Spinal cord (tissue), 10 donors: ENCODE measurements around the gene GALNT12. TPM values are rescaled to one million over a fixed set of nuclear protein-coding genes. Genes with fewer than 3 reads are reported as not detected.

Experiments
- DNase-seq, 6 donors: peaks; one replicate each; pipeline versions ENCODE4 v3.0.0 to v3.0.0-alpha.2; 2013 to 2015; ENCODE audit warnings: low spot score in 6 of 6, low read depth in 4 of 6
- H3K27ac ChIP-seq: one replicate; pipeline ENCODE4 v1.5.1; 2013; ENCODE audit warnings: low read depth, low read length, control low read depth
- H3K27me3 ChIP-seq: one replicate; pipeline ENCODE4 v1.6.1; 2013; ENCODE audit warnings: low read length; ENCODE audit not compliant: control insufficient read depth, insufficient read depth
- H3K36me3 ChIP-seq: one replicate; pipeline ENCODE4 v1.6.1; 2013; ENCODE audit warnings: low read length; ENCODE audit not compliant: control insufficient read depth, insufficient read depth
- H3K4me1 ChIP-seq: one replicate; pipeline ENCODE4 v1.6.1; 2013; ENCODE audit warnings: low read length; ENCODE audit not compliant: control insufficient read depth, insufficient read depth
- H3K4me3 ChIP-seq: one replicate; pipeline ENCODE4 v1.5.1; 2013; ENCODE audit warnings: low read depth, low read length, control low read depth
- H3K9me3 ChIP-seq: one replicate; pipeline ENCODE4 v1.6.1; 2013; ENCODE audit warnings: low read length; ENCODE audit not compliant: control insufficient read depth, insufficient read depth
- WGBS: methylation state at CpG from one replicate; pipeline ENCODE4 v1.1.5; 2013; ENCODE audit warnings: missing lambda C conversion rate; ENCODE audit not compliant: insufficient coverage; 5-methylcytosine and 5-hydroxymethylcytosine counted together
- polyA plus RNA-seq, 2 donors: library from polyadenylated mRNA; unstranded; fragments of 120-200 nt; gene quantifications; one replicate each; pipeline ENCODE4 v1.2.1, GENCODE V29; 2013; ENCODE audit not compliant: insufficient read length in 2 of 2
- total RNA-seq, 2 donors: library from RNA; depleted of rRNA in 1 of 2; stranded (reverse); fragments of 120-200 nt in 1 of 2; fragments of >200 nt in 1 of 2; gene quantifications; one replicate each; pipeline versions ENCODE4 v1.2.3 to v1.2.4, GENCODE V29; 2013 to 2014
- donor health status: healthy.

GALNT12 gene
- total and polyA plus RNA-seq, 4 donors: 2.6 to 7.6 (median 5.6) TPM

DNA sequence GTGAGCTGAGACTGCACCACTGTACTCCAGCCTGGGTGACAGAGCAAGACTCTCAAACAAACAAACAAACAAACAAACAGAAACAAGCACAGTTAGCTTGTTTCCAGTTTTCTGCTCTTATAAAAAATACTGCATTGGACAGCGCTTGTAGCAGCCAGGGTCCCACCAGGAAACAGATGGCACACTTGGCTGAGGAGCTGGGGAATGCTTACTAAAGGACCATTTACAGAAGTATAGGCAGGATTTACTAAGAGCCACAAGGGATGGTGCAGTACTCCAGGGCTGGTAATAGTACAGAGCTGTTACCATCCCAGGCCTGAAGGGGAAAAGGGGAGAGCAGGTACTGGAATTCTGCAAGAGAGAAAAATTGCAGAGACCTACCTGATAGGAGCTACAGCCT is 5.9 kb upstream of the GALNT12 start:
- no peak overlapping the region for H3K27ac ChIP-seq
- 63% methylated on average over 1 of the region's 1 CpG for WGBS
- H3K4me3 ChIP-seq: no peak overlapping the region
- DNase-seq: peak in 2 of 6 donors; percentile 27 to 53
- H3K36me3 ChIP-seq: no peaks in the 10 kb centered on the region
- no peaks in the 10 kb centered on the region for H3K9me3 ChIP-seq
- H3K27me3 ChIP-seq: no peaks in the 10 kb centered on the region
- peaks cover 6% of the 10 kb centered on the region for H3K4me1 ChIP-seq

DNA sequence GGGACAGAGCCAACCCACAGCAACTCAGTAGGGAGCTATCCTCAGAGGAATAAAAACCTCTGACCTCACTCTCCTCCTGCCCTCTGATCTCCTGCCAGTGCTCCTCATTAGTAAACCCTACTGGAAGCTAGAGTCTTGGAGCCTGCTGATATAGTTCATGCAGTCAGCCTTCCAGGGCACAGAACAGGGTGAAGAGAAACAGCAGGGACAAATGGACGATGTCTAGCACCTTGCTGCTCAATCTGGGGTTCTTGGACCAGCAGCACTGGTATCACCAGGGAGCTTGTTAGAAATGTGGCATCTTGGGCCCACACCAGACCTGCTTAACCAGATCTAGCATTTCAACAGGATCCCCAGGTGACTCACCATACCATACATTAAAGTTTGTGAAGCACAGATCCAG is 5.5 kb upstream of the GALNT12 start:
- H3K4me1 ChIP-seq: peaks cover 1% of the 10 kb centered on the region
- H3K4me3 ChIP-seq: no peak overlapping the region
- H3K9me3 ChIP-seq: no peaks in the 10 kb centered on the region
- no peak for DNase-seq
- WGBS: 80% methylated on average over 1 of the region's 1 CpG
- H3K27ac ChIP-seq: no peak overlapping the region
- no peaks in the 10 kb centered on the region for H3K27me3 ChIP-seq
- no peaks in the 10 kb centered on the region for H3K36me3 ChIP-seq

DNA sequence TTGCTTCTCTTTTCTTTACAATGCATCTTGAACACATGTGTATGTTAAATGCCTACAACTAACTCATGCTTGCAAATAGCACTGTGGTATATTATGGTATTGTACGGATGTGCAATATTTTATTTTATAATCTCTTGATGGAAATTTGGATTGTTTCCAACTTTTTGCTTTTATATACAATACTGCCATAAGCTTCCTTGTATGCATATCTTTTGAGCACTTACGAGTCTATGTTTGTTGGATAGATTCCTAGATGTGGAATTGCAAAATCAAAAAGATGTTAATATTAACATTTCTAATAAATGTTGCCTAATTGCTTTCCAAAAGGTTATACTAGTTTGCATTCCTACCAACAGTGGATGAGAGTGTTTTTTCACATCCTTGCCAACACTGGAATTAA is 3.4 kb upstream of the GALNT12 start:
- DNase-seq: no peak
- Histone ChIP-seq H3K9me3 (no peaks in the 10 kb centered on the region), H3K4me1 (peaks cover 13% of the 10 kb centered on the region), H3K27ac (no peak overlapping the region), H3K36me3 (no peaks in the 10 kb centered on the region), H3K4me3 (no peak overlapping the region), H3K27me3 (peaks cover 4% of the 10 kb centered on the region)
- WGBS: no CpG with 5 or more reads among the region's 2 CpGs

DNA sequence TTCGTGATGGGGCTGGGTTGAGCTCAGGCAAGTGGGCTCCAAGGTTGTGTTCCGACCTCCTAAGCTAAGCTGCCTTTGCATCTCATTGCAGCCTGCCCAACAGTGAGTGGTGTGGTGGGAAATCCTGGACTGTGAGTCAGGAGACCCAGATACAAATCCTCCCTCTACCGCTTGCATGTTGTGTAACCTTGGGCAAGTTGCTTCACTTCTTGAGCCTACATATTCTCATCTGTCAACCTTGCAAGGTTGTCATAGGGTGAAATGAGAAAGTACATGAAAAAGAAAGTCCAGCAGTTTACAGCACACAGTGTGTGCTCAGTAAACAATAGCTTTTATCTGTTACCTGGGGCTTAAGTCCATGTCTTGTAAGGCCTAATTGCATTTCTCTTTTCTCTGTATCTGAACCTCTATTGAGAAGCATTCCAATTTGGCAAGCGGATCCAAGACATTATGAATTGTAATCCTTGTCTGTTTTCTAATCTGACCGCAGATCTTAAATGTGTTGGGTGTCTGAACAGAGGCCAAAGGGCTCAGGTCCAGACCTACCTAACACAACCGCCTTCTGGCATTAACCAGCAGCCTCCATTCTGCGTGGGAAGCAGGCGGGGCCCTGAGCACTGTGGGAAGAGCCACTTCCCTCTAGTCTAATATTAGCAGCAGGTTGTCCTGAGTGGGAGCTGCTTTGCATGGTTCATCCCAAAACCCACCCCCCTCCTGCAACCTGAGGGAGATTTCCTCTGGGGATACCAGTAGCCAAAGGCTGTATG is 1.8 kb upstream of the GALNT12 start:
- Histone ChIP-seq H3K27me3 (peaks cover 4% of the 10 kb centered on the region), H3K27ac (no peak overlapping the region), H3K9me3 (no peaks in the 10 kb centered on the region), H3K36me3 (no peaks in the 10 kb centered on the region), H3K4me3 (no peak overlapping the region), H3K4me1 (peaks cover 15% of the 10 kb centered on the region)
- 100% methylated on average over 1 of the region's 8 CpGs for WGBS
- no peak for DNase-seq

DNA sequence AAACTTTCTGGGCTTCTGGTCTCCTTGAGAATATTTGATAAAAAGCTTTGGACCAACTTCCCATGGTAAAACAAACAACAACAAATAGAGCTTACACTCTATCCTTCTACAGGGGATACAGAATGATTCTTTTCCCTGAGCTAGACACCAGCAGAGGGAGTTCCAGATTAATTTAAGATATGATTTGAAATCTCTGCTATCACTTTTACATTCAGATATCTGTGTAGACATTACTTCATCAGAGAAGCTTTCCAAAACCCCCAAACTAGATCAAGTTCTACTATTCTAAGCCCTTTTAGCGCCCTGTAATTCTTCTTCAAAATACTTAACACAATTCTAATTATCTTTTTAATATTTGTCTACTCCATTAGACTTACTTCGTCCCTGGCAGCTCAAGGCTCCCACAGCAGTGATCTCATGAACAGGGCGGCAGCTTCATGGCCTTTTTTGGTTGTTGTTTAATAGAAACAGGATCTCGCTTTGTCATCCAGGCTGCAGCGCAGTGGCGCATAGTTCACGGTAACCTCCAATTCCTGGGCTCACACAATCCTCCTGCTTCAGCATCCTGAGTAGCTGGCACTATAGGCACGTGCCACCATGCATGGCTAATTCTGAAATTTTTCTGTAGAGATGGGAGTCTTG is 955 bp upstream of the GALNT12 start:
- Histone ChIP-seq H3K4me3 (no peak overlapping the region), H3K27ac (no peak overlapping the region), H3K9me3 (no peaks in the 10 kb centered on the region), H3K36me3 (no peaks in the 10 kb centered on the region), H3K4me1 (peaks cover 15% of the 10 kb centered on the region), H3K27me3 (peaks cover 4% of the 10 kb centered on the region)
- WGBS: 78% methylated on average over 5 of the region's 8 CpGs
- DNase-seq: peak in 2 of 6 donors; percentile 59 to 73

DNA sequence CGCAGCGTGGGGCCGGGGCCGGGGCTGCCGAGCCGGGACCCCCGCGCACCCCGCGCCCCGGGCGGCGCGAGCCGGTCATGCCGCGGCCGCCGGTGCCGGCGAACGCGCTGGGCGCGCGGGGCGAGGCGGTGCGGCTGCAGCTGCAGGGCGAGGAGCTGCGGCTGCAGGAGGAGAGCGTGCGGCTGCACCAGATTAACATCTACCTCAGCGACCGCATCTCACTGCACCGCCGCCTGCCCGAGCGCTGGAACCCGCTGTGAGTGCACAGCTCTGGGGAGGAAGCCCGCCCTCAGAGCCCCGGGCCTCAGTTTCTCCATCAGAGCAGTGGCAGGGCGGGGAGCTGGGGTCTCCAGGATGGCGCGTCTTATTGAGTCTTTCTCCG is 335 bp downstream of the GALNT12 start:
- Histone ChIP-seq H3K4me3 (peak overlapping the region; percentile 43), H3K36me3 (no peaks in the 10 kb centered on the region), H3K27ac (no peak overlapping the region), H3K27me3 (peaks cover 4% of the 10 kb centered on the region), H3K4me1 (peaks cover 15% of the 10 kb centered on the region), H3K9me3 (no peaks in the 10 kb centered on the region)
- WGBS: 0% methylated on average over 46 of the region's 46 CpGs
- peak in 2 of 6 donors; percentile 49 to 65 for DNase-seq

DNA sequence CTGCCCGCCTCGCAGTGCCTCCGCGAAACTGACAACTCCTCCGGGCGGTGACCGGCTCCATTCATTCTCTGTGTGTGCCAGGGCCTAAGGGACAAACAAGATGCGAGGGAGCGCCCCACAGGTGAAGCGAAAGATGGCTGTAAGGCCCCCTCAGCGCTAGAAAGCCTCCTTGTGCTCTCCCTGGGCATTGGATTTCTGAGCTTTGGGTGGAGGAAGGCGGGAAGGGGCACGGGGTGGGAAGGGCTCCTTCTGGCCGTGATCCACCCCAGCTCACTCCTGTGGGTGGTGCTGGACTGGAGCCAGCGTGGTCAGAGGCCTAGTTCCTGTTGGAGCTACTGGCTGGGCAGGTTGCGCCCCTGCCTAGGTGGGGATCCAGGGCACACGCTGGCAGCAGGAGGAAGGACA is 943 bp downstream of the GALNT12 start:
- WGBS: 35% methylated on average over 17 of the region's 17 CpGs
- Histone ChIP-seq H3K4me3 (peak overlapping the region; percentile 43), H3K36me3 (no peaks in the 10 kb centered on the region), H3K27ac (no peak overlapping the region), H3K4me1 (peaks cover 15% of the 10 kb centered on the region), H3K9me3 (no peaks in the 10 kb centered on the region), H3K27me3 (peaks cover 4% of the 10 kb centered on the region)
- DNase-seq: peak in 1 of 6 donors; percentile 11

DNA sequence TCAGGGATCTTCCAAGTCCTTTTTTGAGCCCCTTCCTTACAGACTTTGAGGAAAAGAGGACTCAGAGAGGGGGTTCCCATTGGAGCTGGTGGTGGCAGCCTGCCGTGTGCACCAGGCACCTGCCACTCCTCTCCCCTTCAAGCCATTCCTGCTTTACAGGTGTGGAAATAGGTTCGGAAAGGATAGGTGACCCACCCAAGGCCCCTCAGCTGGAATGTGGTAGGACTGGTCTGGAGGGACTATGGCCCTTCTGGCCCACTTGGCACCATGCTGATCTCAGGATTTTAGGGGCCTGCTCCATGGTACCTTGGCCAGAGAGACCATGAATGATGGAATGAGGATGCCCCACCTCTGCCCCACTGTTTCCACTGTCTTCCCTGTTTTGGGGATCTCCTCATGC is 1.4 kb downstream of the GALNT12 start:
- Histone ChIP-seq H3K27me3 (peaks cover 4% of the 10 kb centered on the region), H3K9me3 (no peaks in the 10 kb centered on the region), H3K4me1 (peaks cover 15% of the 10 kb centered on the region), H3K36me3 (no peaks in the 10 kb centered on the region), H3K27ac (no peak overlapping the region), H3K4me3 (no peak overlapping the region)
- no CpG with 5 or more reads among the region's 2 CpGs for WGBS
- no peak for DNase-seq

DNA sequence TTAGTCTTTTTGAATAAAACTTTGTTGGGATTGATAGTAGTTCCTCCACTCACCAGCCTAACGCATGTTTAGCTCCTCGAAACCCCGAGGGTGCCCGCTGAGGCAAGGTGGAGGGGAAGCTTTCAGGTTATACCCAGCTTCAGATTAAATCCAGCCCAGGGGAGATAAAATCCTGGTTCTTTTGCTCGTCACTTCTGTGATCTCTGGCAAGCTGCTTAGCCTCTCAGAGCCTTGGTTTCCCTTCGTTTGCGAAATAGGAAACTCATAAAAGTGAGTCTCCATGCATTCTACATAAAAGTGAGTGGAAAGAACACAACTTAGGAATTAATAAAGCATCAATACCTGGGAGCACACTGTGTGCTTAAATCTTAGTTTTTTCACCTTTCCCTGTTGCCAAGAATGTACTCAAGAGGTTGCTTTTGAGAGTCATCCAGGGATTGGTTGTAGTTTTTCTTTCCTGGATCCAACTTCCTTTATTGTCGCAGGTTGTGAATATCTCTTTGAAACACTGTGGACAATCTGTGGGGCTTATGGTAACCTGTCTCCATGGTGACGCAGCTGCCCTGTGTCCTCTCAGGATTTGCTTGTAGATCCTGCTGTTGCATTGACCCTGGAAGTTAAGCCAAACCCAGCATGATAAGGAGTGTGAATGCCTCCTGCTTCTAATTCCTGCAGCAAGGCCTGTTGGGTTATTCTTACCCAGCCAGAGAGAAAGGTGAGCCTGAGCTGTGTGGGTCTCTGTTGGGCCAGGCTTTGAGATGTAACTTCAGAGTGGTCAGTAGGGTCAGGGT is 2.0 kb downstream of the GALNT12 start:
- Histone ChIP-seq H3K36me3 (no peaks in the 10 kb centered on the region), H3K9me3 (no peaks in the 10 kb centered on the region), H3K27me3 (peaks cover 4% of the 10 kb centered on the region), H3K27ac (no peak overlapping the region), H3K4me1 (peaks cover 15% of the 10 kb centered on the region), H3K4me3 (no peak overlapping the region)
- DNase-seq: peak in 2 of 6 donors; percentile 20 to 25
- WGBS: 86% methylated on average over 9 of the region's 9 CpGs
